ENCODE results near the gene NEUROG1.
"Not testable (repeated sequence)": the region's sequence is repeated elsewhere in the genome, so short reads cannot be mapped to it uniquely, and the experiment has no call there.

Gene NEUROG1

DNA sequence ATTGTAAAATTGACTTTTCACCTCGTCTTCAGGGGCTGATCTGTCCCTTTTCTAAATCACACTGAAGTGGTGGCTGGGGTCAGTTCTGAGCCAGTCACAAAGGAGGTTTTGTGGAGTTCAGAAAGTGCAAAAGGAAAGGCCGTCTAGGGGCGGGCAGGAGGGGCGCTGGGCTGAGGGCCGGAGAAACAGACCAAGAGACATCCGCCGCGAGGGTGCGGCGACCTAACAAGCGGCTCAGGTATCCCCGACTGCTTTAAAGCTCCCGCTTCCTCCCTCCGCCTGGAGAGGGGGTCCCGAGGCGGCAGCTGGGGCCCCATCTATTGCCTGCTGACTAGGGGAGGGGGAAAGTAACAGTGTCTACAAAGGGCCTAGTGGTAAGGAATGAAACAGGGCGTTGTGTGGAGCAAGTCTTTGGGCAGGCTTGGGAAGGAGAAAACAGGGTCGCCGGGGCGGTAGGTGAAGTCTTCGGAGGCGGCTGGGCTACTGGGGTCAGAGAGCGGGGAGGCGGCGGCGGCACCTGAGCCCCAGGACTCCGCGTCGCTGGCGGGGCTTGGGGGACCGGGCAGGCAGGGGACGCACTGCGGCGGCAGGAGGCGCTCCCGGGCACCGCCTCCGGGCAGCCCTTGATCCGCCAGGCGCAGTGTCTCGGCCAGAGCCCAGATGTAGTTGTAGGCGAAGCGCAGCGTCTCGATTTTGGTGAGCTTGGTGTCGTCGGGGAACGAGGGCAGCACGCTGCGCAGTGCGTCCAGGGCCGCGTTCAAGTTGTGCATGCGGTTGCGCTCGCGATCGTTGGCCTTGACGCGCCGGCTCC, 950 bp downstream of the NEUROG1 start:
- no peak for DNase-seq

DNA sequence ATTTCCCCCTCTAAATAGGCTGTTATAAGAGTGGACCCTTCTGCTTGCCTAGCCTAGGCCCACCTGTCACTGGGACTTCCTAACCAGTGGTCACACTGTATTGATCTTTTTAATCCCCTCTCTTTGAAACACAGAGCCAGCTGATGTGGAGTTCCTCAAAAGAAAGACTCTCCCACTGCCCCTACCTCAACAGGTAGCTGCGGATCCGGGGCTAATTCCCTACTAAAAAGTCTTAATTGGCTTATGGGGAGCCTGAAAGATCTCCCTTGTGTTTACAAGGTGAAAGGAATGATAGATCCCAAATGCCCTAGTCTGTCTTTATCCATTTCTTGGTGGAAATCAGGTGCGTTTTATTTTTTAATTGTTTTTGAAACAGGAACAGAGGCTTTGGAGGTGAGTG, 2.0 kb downstream of the NEUROG1 start:
- no peak for DNase-seq

DNA sequence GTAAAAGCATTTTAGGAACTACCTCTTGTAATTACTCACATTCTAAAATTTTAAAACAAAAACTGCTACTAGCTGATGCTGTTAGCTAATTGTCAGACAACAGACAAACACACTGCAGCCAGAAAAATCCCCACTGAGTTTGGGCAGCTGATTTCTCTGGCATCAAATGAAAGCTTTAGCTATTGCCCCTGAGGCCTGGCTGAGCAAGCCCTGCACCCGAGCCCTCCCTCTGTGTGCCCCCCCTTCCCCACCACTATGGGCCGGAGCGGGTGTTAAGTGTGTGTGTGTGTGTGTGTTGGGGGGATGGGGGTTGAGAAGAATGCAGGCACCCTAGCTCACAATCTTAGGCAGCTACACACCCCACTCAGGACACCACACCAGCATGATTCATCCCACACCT, 2.4 kb downstream of the NEUROG1 start:
- DNase-seq = no peak

DNA sequence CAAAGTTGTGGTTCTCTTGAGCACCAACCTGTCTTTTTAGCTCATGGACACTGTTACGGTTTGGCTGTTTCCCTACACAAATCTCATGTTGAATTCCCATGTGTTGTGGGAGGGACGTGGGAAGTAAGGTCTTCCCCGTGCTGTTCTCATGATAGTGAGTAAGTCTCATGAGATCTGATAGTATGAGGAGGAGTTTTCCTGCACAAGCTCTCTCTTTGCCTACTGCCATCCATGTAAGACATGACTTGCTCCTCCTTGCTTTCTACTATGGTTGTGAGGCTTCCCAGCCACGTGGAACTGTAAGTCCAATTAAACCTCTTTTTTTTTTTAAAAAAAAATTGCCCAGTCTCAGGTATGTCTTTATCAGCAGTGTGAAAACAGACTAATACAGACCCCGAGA, 6.2 kb downstream of the NEUROG1 start:
- not testable (repeated sequence) for DNase-seq

DNA sequence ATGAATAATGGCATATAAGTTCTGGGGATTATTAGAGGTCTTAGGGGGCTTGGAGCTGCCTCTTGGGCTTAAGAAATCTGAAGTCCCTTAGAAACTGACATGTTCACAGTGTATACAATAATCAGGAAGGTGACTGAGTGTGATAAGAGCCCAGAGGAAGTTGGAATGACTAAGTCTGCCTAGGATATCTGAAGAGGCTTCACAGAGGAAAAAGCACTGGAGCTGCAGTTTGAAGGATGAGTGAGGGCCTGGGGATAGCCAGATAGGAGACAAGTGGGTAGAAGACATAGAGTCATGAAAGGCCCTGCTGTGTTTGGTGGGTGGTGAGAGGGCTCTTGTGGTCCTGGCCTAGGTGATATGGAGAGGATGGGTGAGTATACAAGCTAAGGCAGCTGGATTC, 8.8 kb downstream of the NEUROG1 start:
- no peak for DNase-seq

DNA sequence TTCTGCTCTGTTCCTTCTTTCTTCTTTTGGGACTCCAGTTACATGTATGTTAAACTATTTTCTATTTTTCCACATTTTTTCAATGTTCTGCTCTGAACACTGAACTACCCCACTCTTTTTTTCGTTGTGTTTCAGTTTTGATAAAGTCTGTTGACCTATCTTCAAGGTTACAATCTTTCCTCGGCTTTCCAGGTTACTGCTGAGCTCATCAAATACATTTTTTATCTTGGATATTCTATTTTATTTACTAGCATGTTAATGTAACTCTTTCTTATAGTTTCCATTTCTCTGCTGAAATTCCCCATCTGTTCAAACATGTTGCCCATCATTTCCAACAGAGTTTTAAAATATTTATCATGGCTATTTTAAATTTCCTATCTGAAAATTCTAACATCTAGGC, 13.8 kb downstream of the NEUROG1 start:
- DNase-seq = no peak

DNA sequence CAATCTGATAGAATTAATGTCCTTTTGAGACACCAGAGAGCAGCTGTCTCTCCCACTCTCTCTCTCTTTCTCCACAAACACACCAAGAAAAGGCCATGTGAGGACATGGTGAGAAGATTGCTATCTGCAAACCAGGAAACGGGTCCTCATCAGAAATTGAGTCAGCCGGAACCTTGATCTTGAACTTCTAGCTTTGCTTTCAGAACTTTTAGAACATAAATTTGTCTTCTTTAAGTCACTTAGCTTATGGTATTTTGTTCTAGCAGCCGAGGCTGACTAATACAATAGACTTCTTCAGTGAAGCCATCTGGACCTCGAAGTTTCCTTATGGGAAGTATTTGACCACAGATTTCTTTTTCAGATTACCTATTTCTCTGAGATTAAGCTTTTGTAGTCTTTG, 18.1 kb downstream of the NEUROG1 start:
- no peak for DNase-seq

DNA sequence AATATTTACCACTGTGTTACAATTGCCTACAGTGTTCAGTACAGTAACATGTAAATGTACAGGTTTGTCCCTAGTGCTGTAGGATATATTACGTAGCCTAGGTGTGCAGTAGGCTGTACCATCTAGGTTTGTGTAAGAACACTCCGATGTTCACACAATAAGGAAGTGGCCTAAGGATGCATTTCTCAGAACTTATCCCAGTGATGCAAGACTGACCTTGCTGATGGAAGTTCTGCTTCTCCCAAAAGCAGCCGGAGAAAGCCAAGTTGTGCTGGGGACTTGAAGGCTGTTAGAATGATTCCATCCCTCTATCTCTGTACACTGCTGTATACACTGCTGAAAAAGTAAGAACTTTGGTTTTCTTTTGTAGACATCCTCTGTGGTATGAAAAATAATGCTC, 21.6 kb downstream of the NEUROG1 start:
- DNase-seq = no peak

DNA sequence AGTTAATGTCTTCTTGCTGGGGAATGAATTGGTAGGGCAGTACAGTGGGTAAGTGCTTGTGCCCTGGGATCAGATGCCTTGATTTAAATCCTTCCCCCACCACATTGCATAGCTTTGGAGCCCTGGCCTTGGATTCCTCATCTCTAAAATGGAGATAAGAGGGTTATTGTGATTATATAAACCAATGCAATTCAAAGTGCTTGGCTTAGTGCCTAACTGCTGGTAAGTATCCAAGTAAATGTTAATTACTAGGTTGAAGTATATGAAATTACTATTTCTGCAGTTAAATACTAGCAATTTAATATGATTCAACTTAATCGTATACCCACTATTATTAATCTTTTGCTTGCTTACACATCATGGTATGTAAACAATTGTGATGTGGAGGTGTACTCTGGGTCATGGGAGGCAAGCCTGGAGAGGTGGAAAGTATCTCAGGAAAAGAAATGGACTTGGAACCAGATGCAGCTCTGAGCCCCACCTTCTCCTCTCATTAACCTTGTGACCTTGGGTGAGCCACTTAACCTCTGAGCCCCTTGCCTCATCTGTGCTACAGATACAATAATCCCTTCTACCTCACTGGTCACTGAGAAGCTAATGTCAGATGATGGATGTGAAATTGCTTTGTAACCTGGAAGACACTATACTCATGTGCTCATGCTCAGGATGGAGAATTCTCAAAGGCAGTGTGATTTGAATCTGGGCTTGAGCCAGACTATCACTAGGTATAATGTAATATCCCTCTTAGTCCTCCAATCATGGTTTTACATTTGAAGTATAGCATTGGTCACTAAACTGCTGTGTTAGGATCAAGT, 23.8 kb downstream of the NEUROG1 start:
- no peak for DNase-seq

DNA sequence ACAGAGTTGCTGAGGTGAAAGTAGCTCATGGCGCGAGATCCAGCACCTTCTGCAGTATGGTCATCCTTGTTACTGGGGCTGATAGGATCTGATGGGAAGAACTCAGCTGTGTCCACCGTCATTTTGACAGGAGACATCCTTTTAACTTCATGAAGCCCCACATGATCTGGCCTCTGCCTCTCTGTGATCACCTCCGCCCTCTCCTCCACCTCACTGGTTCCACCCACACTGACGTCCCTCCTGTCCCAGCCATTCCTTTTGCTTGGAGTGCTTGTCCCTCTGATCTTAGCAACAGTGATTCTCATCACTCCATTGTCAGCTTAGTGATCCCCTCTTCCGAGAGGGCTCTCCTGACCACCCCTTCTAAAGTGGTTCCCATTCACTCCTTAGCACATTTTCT, 25.8 kb downstream of the NEUROG1 start:
- no peak for DNase-seq

DNA sequence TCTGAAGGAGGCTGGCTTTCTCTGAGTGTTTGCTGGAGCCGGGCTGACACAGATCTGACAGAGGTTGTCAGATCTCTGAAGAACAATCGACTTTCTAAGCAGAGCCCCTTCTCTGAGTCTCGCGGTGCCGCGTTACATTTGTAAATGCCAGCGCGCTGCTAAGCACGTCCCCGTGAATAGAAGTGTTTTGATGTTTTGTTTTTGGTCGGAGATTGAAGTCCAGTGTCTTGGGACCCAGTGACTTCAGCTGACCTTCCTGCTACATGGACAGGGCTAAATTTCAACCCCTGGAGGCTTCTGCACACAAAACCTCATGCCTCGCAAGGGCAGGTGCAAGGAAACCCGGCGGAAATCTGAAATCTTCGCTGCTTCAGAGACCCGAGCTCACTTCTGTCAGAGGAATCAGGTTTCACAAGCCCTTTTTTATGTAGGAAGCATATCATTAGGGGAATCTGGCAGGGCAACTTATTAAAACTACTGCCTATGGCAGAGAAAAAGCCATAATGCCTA, 27.2 kb downstream of the NEUROG1 start:
- DNase-seq = no peak

DNA sequence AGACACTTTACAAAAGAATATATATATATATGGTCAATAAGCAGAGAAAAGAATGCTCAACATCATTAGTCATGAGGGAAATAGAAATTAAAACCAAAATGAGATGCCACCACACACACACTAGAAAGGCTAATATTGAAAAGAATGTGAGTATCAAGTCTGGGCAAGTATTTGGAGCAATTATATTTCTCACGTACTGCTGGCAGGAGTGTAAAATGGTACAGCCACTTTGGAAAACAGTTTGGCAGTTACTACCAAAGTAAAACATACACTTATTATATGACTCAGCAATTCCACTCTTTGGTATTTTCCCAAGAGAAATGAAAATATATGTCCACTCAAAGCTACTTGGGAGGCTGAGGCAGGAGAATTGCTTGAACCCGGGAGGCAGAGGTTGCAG, 29.8 kb downstream of the NEUROG1 start:
- DNase-seq = no peak

DNA sequence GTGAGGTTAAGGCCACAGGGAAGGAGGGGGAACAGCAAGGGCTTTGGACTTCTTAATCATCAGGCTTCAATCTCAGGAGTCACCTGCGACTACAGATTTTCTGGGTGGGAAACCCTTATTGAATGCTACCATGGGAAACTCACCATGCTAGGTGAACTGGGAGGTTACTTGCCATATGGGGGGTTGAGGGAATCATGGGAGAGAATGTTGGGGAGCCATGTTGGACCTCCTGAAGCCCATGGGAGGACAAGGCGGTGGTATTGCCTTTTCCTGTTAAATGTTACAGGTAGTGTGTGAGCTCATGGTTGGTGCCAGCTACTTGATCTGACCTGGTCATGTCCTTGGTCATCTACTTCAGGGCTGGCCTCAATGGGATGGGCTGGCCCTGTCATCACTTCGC, 31.4 kb downstream of the NEUROG1 start:
- no peak for DNase-seq

DNA sequence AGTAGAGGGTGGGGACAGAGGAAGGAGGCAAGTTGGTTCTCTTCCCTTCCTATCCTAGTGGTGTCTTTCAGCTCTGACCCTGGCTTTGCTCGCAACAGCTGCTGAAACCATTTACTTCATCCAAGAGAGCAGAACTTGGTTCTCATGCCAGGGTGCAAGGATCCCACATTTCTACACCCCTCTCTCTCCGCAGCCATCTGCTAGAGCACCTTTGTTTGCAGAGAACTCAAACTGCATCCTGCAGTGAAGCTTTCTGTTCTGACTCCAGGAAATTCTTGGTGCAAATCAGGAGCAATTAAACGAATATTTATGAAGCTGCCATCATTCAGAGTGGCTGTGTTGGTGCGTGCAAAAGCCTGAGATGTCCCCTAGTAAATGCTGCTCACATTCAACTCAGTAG, 31.9 kb downstream of the NEUROG1 start:
- DNase-seq = no peak

DNA sequence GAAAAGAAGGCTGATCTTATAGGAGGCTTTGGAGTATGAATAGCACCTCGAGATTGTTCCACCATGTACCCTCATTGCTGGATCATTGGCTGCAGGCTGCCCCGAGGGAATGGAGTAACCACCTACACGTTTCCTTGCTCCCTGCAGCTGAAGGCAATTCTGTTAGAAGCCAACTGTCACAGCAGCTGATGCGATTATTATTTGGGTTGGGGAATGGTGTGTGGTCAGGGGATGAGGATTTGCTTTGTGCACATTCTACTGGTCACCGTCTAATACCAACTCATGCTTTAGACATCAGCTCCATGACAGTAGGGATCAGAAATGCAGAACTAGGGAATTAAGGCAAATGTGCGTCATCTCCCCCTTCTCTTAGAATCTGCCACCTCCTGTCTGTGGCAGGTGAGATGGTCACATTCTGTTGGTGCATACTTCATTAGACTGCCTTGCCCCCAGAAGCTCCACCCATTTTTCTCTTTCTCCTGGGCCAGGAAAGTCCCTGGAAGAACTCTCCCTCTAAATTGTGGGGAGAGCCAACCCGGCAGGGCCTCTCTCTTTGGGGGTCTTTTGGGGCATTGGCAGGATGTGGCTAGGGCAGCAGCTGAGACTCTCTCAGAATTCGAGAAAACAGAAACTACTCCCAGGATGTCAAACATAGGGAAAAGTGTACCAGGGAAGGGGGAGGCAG, 32.8 kb downstream of the NEUROG1 start:
- no peak for DNase-seq

DNA sequence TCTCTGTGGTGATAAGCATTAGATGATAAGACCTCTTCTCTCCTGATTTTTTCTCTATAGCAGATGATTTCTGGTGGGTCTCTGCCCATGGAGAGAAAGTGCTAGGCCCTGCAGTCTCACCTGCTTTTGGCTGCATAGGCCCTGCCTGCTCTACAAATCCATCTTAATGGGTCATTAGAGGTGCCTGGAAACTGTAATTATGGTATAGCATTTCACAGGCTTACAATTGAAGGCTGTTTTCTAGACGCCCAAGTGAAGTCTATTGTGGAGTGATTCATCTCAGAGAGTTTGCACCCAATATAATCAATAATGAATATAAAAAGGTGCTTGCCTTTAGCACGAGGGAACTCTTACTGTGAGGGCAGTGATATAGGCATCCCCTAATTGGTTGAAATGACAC, 33.8 kb downstream of the NEUROG1 start:
- no peak for DNase-seq

DNA sequence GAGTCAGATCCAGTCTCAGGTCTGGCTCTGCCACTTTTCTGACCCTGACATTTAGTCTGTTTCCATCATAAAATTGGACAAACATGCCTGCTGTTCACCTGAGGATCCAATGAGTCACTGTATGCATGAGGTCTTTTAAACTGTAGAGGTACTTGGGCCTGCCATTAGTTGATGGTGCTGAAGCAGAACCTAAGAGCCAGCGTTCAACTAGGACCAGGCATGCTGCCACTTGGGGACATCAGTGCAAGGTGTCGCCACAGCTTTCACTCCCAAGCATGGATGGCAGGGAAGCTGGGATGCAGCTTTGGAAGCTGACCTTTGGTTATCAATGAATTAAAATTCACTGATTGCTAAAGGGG, 37.1 kb downstream of the NEUROG1 start:
- no peak for DNase-seq

DNA sequence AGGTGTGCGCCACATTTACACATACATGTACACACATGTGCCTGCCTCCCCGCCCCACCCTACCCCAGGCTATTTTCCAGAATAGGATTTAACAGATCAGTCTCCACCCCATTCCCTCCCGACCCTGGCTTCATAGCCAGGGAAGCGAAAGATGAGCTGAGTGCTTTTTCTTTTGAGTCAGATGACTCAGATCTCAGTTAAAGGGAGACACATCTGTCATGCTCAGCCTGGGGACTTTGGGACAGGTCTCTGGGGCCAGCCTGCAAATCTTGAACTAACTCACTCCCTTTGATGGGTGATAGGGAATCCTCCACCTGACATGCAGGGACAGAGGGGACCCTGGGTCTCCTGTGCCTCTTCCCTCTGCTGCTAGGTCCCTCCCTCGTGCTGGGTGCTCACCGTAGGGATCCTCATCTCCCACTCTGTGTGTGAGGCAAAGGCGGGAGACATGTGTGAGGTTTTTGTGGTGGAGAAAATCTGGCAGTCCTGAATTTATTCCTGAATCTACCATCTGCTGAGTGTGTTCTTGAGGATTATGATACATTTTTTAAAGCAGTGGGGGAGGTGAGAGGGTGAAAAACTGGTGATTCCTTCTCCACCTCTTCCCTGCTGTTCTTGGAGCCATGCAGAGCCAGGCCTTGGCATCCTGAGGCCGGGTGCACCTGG, 37.7 kb downstream of the NEUROG1 start:
- no peak for DNase-seq

DNA sequence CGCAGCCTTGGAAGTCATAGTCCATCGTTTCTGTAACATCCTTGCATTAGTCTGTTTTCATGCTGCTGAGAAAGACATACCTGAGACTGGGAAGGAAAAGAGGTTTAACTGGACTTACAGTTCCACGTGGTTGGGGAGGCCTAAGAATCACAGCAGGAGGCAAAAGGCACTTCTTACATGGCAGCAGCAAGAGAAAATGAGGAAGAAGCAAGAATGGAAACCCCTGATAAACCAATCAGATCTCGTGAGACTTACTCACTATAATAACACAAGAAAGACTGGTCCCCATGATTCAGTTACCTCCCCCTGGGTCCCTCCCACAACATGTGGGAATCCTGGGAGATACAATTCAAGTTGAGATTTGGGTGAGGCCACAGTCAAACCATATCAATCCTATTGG, 40.2 kb downstream of the NEUROG1 start:
- DNase-seq = not testable (repeated sequence)

DNA sequence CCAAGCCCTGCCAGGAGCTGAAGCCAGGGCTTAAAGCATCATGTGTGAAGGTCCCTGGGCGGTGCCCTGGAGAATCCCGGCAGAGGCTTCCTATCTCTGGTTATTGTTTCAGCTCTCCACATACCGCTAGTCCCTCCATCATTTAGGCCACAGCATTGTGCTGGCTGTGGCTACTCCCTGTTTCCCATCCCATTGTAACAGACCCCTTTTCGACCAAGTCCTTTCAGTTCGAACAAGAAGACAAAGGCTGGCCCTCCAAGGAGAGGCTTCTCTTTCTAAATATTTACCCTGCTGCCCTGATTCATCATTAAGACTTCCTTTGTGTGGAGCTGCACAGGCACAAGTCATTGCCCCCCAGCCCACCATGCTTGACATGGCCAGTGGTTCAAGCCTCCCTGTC, 41.6 kb downstream of the NEUROG1 start:
- no peak for DNase-seq

DNA sequence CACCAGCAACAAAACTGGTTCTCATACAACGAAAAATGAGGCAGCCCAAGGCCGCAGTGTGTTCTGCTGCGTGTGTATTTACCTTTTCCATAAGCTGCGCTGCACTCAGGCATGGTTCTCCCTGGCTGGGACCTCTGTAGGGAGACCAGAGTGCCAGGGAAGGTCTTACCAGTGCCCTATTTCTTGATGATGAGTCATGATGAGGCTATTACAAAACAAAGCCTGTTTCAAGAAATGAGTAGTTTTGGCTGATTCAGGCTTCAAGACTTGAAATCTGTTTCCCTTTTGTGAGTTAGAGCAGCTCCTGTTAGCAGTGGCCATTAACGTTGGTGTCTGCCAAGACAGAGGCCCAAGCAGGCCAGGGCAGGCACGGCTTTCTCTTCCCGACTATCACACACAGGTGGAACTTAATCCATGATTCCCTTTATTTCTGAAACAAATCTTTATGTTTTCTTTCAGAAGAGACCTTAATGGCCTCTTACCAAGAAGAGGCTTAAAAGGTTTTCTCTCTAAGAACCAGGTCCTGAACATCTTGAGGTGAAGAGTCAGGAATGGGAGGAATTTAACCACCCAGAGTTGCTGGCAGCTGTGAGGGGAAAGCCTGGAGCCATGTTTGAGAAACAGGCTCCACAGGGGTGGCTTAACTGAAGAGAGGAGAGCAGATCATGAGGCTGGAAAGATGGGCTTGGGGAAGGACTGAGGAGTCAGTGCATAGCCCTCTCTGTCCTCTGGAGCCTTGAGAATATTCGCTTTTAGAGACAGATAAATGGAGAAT, 42.2 kb downstream of the NEUROG1 start:
- DNase-seq = no peak

DNA sequence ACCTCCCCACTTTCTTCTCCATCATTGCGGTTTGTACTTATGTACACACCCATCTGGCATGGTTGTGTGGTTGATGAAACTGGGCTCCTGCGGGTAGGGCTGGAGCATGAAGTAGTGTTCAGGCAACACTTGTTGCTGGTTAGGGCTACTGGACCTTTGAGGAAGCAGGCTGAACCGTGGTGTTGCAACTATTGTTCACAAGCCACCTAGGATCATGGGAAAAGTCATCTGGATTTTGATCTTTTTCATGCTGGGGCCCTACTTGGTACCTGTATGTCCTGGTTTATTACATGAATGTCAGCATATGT, 43.5 kb downstream of the NEUROG1 start:
- DNase-seq = no peak

All from activated CD4-positive, alpha-beta T cell treated with anti-CD3 and anti-CD28 coated beads, Interleukin-2, amount 50 U/mL, for 1 hour (primary cell).